Measurements from ENCODE around the gene TCEAL9.

GRCh38 chrX:103396186-103396585 lies 39.9 kb downstream of the TCEAL9 start:
- TF ChIP-seq POLR2A (IDR thresholded peaks at IDR 0.05; ENCODE audit: low read length) (no peak), GATA1 (IDR thresholded peaks at IDR 0.05; ENCODE audit: low read depth, low read length) (no peak)

Measured in erythroblast (primary cell).